NCI-H187 treated with DMSO at 0.1 percent for 48 hours (cell line): ENCODE results near the gene KLHDC10.
A peak's percentile ranks its signal among the peaks of the same experiment; 100 is the strongest.
"Not testable (repeated sequence)": the region's sequence is repeated elsewhere in the genome, so short reads cannot be mapped to it uniquely, and the experiment has no call there.

Source experiments
- DNase-seq: peaks from one replicate; lab custom pipeline; 2025; lab: John Stamatoyannopoulos, UW

Gene KLHDC10, protein sequence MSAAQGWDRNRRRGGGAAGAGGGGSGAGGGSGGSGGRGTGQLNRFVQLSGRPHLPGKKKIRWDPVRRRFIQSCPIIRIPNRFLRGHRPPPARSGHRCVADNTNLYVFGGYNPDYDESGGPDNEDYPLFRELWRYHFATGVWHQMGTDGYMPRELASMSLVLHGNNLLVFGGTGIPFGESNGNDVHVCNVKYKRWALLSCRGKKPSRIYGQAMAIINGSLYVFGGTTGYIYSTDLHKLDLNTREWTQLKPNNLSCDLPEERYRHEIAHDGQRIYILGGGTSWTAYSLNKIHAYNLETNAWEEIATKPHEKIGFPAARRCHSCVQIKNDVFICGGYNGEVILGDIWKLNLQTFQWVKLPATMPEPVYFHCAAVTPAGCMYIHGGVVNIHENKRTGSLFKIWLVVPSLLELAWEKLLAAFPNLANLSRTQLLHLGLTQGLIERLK

DNA sequence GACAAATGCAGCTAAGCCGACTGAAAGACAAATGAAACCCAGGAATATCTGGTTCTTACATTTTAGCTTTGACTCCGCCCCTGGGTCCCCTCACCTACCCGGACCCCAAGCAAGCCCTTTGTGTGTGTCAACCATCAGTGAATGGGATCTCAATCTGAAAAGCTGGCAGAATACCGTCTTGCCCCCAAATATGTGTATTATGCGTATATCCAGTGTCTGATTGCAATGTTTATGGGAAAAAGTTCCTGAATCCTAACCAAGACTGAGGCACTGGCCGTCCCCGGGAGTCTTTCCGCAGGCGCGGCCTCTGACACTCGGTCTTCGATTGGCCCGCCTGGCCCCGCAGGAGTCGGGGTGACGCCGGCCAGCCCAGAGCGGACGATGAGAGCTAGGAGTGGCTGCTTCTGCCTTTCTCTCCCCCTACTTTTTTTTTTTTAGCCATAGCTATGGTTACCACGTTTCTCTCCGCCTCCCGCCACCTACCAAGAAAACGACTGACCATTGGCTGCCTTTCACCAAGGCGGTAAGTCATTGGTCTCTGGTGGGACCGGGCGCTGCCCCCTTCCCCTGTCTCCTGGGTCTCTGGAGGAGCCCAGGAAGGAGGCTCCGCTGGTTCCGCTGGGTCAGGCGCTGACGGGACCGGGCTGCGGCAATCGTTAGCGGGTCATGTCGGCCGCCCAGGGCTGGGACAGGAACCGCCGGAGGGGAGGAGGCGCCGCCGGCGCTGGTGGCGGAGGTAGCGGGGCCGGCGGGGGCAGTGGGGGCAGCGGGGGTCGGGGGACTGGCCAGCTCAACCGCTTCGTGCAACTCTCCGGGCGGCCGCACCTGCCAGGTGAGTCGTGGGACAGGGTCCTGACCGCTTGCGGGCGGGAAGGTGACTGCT is at the start of gene KLHDC10:
KLHDC10 (plus strand) TSS at position 557 of the 883 bp plus-strand sequence; CDS start at position 667, 110 bp downstream.
- DNase-seq: peak; percentile 97

DNA sequence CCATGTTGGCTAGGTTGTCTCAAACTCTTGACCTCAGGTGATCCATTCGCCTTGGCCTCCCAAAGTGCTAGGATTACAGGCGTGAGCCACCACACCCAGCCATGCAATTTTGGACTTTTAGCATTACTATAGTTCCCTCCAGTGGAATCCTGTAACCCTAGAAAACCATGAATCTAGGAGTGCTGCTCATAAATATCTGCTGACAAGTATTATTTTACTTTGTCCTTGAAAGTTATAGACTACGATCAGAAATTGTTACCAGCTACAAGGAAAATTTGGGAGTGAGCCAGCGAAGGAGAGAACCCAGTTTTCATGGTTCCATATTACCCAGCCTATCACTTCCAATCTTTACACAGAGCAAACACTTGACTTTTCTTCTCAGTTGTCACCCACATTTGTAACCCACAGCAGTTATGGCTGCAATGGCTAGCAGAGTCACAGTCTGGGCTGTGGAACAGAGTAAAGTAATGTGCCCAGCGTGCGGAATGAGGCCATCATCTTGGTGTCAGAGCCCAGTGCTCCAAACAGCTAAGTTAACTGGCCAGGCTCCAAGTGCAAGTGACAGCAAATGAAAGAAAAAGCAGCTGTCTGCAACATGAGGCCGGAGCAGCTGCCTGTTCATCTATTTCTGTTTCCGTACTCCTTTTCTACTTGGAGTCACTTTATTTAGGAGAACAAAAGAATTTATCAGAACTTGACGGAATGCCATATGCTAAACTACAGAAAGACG is 49.1 kb upstream of the KLHDC10 start:
- DNase-seq: no peak

DNA sequence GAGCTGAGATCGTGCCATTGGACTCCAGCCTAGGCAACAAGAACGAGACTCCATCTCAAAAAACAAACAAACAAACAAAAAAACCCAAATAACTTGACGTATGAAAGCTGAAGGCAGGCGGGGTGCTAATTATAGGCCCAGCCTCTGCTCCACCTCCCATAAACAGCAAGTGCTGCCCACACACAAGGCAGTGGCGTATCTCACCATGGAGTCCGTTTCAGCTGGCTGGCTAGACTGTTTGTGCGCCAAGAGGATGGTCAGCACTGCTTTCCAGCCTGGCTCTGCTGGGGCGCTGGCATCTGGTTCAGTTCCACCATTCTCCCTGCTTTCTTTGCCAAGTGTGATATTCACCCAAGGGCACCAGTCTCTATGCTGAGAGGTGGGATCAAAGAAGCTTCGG is 48.2 kb upstream of the KLHDC10 start:
- DNase-seq: no peak

DNA sequence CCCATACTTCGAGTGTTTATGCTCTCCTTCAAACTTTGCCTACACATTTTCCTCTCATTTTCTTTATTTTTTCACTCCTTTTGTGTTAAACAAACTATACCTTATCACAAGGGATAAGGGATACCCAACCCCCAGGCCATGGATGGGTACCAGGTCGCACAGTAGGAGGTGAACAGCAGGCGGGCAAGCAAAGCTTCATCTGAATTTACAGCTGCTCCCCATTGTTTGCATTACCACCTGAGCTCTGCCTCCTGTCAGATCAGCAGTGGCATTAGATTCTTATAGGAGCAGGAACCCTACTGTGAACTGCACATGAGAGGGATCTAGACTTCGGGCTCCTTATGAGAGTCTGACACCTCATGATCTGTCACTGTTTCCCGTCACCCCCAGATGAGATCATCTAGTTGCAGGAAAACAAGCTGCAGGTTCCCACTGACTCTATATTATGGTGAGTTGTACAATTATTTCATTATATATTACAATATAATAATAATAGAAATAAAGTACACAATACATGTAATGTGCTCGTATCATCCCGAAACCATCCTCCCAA is 47.6 kb upstream of the KLHDC10 start:
- DNase-seq: no peak

DNA sequence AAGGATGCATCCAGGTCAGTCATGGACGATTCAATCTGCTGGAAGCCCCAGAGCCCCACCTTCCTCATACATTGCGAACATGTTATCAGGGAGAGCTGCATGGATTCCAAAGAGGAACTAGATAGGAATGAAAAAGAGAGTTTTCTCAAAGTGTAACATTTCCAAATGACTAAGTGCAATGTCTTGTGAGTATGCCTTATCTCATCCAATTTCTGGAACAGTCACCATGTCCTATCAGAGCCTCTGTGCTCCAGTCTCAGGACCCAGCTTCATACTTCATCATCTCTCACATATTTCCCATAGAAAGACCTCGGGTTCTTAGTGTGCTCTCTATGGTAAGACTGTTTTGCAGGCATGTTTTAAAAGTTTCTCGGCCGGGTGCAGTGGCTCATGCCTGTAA is 45.9 kb upstream of the KLHDC10 start:
- DNase-seq: no peak

DNA sequence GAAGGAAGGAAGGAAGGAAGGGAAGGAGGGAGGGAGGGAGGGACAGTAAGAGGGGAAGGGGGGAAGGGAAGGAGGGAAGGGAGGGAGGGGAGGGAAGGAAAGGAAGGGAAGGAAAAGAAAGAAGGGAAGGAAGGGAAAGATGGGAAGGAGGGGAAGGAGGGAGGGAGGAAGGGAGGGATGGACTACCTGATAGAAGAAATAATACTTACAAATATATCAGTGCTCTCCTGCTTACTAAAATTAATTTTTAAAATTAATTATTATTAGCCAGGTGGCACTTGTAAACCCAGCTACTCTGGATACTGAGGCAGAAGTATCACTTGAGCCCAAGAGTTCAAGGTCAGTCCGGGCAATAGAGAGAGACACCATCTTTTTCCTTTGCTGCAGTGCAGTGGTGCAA is 37.6 kb upstream of the KLHDC10 start:
- no peak for DNase-seq

DNA sequence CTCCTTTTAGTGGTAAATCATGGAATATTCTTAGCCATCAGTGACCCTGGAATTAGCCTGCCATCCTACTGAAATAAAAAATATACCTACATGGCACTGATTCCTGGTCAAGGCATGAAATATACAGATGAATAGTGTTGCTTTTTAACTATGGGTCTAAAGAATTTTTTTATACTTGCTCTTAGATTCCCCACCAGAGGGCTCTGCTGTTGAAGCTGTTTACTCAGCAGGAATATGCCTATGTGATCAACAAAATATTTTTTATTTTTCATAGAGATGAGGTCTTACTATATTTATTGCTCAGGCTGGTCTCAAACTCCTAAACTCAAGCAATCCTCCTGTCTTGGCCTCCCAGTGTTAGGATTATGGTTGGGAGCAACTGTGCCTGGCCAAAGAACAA is 32.6 kb upstream of the KLHDC10 start:
- DNase-seq: no peak

DNA sequence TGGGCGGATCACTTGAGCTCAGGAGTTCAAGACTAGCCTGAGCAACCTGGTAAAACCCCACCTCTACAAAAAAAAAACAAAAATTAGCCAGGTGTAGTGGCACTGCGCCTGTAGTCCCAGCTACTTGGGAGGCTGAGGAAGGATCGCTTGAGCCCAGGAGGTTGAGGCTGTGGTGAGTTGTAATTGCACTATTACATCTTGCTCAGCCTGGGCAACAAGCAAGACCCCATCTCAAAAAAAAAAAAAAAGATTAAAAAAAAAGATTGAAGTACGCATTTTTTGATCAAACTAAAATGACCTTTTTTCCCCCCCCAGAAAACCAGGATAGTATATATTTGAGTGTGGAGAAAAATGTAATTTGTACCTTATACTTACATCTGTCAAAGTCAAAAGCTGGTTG is 29.8 kb upstream of the KLHDC10 start:
- no peak for DNase-seq

DNA sequence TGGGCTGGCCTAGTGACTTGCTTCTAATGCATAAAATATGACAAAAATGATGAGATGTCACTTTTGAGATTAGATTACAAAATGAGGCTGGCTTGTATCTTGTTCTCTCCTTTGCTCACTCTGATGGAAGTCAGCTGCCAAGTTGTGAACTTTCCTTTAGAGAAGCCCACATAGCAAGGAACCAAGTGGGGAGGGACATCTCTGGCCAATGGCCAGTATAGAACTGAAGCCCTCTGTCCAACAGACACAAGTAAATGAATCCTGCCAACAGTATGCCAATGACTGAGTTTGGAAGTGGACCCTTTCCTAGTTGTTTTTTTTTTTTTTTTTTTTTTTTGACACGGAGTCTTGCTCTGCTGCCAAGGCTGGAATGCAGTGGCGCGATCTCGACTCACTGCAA is 22.5 kb upstream of the KLHDC10 start:
- no peak for DNase-seq

DNA sequence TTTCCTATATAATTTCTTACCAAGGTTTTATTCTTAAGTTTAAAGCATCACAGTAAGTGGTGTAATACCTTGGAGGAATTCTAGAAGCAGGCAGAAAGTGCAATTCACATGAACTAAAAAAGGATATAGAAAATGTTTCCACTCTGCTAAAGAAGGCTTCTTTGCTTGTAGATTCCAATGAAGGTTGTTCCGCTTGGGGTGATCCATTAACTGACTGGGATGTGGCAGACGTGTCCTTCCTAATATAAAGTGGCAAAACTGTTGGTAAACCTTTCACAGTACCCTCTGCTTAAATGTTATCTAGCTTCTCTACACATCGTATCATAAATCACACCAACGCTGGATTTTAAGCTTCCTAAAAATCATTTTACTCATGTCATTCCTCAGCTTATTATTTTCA is 21.4 kb upstream of the KLHDC10 start:
- no peak for DNase-seq

DNA sequence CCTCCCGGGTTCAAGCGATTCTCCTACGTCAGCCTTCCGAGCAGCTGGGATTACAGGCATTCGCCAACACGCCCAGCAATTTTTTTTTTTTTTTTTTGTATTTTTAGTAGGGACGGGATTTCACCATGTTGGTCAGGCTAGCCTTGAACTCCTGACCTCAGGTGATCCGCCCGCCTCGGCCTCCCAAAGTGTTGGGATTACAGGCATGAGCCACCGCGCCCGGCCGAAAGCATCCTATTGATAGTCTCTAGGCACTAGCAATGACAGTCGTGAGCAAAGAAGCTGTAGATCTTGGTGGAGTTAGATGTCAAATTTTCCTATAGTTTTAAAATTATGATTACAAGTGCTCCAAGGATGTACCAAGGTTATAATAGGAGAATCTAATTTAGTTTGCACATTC is 18.1 kb upstream of the KLHDC10 start:
- DNase-seq: not testable (repeated sequence)

DNA sequence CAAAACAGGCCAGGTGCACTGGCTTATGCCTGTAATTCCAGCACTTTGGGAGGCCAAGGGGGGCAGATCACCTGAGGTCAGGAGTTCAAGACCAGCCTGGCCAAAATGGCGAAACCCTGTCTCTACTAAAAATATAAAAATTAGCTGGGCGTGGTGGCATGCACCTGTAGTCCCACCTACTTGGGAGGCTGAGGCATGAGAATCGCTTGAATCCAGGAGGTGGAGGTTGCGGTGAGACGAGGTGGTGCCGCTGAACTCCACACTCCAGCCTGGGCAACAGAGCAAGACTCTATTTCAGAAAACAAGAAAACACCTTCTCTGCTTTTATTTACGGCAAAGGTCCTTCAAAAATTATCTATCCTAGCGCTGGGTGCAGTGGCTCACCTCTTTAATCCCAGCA is 15.1 kb upstream of the KLHDC10 start:
- DNase-seq: not testable (repeated sequence)

DNA sequence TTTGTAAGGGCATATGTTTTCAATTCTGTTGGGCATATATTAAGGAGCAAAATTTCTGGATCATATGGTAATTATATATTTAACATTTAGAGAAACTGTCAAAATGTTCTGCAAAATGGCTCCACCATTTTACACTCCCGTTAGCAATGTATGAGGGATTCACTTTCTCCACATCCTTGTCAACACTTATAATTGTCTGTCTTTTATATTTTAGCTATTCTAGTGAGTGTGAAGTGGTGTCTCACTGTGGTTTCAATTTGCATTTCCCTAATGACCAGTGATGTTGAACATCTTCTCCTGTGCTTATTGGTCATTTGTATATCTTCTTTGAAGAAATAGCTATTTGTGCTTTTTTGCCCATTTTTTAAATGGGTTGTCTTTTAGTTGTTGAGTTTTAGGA is 8.1 kb upstream of the KLHDC10 start:
- DNase-seq: no peak

DNA sequence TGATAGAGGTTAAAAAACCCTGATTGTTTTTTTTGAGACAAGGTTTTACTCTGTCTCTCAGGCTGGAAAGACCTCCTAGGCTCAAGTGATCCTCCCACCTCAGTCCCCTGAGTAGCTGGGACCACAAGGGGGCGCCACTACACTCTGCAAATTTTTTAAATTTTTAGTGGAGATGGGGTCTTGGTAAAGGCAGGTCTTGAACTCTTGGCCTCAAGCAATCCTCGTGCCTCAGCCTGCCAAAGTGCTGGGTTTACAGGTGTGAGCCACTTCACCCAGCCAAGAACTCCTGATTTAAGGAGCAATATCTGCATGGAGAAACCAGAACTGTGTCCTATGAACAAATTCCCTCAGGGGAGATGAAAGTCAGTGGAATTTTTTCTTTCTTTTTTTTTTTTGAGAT is 7.3 kb upstream of the KLHDC10 start:
- DNase-seq: no peak

DNA sequence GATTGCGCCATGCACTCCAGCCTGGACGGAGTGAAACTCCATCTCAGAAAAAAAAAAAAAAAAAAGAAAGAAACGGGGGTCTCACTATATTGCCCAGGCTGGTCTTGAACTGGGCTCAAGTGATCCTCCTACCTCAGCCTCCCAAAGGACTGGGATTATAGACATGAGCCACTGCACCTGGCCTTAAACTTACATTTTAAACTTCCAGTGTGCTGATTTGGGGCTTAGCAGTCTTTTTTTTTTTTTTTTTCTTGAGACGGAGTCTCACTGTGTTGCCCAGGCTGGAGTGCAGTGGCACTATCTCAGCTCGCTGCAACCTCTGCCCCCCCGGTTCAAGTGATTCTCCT is 5.8 kb upstream of the KLHDC10 start:
- not testable (repeated sequence) for DNase-seq

DNA sequence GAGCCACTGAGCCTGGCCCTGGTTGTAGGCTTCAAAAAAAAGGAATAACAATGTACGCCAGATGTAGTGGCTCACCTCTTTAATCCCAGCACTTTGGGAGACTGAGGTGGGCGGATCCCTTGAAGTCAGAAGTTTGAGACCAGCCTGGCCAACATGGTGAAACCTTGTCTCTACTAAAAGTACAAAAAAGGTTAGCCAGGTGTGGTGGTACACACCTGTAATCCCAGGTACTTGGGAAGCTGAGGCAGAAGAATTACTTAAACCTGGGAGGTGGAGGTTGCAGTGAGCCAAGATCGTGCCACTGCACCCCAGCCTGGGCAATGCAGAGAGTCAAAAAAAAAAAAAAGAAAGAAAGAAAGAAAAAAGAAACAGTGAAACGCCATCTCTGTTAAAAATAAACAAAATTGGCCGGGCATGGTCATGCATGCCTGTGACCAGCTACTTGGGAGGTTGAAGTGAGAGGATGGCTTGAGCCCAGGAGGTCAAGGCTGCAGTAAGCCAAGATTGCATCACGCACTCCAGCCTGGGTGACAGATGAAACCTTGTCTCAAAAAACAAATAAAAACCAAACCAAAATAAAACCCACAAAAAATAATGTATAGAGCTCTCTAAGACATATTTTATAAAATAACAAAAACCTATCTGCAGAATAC is 4.7 kb upstream of the KLHDC10 start:
- DNase-seq: no peak

DNA sequence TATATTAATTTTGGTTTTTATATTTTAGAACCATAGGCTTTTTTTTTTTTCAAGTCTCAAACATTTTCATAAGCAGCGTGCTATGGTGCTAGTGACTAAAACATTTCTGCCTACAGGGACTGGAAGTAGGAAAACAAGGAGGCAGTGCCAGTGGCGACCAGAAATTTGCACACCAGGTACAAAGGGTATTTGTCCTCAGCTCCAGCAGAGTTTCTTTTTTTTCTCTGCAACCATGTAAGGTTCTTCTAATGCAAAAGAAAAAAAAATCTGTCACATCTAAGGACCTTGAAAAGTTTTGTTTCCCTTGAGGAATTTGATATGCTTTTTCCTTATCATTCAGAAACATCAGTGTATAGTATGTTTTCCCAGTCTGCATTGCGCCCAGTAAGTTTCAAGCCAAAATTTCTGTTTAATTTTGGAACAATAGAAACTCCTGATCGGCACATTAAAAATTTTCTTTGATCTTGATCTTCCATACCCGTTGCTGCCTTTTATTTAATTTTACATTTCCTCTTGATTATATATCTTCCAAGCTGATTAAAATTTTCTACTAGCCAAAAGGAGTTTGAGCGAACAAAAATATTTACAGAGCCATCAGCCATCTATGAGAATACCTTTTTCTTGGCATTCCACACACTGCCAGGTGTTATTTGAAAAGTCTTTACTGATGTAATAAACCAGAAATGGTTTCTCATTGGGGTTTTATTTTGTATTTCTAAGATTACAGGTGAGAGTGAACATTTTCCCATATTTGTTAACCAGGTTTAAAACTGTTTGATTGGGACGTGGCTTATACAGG is 956 bp upstream of the KLHDC10 start:
- no peak for DNase-seq

DNA sequence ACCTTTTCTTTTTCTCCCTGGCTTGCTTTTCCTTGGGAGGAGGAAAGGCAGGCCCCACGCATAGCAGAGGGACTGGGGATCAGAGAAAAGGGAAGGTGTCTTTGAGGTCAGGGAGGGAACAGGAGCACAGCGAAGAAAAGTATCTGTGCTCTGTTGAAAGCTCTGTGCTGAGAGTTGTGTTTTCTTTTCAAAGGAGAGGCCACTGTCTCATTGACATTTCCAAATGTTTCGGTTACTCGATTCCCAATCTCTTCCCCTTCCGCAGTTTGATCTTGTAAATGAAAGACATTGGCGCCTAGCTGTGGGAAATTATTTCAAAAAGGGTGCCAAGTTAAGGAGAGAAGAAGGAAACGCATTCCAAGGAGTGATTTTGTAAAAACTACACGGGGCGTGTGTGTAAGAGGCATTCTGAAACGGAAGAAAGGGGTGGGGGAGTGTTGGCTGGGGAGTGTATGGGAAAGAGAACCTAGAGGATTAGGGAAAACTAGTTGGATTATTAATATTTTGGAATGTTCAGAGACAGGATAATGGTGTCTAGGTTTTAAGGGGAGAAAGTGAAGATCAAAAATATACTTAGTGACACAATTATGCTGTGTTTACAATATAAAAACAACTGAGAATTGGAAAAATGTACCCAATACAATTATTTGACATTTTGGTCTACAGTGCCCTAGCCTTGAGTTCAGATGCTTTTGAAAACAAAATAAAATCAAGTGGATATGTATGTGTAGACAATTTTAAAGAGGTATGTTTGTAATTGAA is 708 bp downstream of the KLHDC10 start:
- DNase-seq: no peak

DNA sequence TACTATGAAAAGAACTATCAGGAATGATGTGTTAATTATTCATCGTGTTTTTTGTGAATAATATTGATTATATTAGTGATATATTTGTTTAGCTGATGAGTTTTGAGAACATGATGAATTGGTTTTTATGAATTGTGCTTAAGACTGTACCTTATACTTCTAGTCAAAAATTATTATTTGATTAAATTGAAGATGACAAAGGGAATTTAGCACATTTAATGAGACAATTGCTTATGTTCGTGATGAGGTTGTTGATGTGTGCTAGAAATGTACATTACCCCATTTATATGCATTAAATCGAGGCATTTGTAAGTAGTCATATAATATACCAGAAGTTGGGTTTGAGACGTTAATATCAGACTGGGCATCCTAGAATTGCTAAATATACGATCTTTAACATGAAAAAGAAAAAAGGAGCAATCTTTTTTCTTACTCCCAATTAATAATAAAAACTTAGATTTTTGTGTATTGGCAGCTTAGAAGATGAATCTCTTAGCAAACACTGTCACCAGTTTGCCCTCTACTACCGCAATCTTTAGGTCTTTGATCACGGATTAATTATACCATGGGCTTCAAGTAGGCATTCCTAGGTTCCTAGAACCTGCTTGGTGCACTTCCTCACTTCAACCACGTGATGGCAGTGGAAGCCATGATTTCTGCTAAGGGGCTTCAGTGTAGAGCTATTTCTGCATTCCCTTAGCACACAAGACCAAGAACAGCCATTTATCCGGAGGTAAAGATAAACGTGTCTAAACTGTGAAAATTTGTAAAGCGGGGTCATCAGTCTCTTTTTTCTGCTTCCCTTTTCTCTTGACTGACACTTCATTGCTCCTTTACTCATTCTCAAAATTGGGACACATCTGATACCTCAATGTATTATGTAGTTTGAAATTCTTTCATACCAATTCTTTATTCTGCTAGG is 1.6 kb downstream of the KLHDC10 start:
- peak; percentile 50 for DNase-seq
